Measurements from ENCODE around the gene MLC1.

MLC1 gene

DNA sequence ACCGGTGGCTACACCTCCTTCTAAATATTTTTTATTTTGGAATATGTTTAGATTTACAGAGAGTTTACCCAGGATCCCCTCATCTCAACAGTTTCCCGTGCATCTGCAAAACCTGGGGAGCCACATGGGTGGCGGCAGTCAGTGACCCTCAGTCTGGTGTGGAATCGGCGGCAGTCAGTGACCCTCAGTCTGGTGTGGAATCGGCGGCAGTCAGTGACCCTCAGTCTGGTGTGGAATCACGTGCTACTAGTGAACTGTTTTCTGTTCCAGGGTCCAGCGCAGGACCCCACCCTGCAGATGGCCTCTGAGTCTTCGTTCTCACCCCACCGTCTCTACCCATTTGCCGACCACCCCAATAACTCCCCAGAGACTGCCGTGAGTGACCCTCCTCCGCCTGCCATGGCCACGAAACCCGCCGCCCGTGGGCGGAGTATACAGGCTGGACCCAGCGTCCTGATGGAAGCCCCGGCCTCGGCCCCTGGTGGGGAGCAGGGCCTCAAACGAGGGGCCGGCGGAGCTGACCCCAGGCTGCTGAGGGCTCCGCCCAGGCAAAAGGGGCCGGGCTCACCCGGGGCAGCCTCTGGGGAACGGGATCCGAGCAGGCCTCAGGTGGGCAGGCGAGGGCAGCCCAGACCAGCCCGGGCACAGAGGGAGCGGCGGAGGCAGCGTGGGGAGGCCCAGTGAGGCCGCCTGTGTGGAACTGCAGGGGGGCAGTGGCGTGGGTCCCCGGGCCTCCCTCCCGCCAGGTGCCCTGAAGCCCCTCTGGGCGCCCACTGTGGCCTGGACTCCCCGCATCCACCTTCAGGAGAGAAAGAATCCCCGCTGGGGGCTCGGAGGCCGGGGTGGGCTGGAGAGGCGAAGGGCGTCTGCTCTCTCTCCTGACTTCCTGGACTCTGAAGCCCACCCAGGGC, 75.2 kb downstream of the MLC1 start:
- no peak overlapping the region for H3K4me3 ChIP-seq (ENCODE audit: low read depth, low read length)
- no peak for DNase-seq (ENCODE audit: low read depth)
